HG03066 (cell line): Measurements from ENCODE around the gene TTC12.

Experiments
- ATAC-seq: cut with Tn5 transposase; IDR thresholded peaks from one replicate; pipeline ENCODE4 v1.9.1; 2021; ENCODE audit warnings: low read depth; ENCODE audit not compliant: unreplicated experiment

The TTC12 gene

DNA sequence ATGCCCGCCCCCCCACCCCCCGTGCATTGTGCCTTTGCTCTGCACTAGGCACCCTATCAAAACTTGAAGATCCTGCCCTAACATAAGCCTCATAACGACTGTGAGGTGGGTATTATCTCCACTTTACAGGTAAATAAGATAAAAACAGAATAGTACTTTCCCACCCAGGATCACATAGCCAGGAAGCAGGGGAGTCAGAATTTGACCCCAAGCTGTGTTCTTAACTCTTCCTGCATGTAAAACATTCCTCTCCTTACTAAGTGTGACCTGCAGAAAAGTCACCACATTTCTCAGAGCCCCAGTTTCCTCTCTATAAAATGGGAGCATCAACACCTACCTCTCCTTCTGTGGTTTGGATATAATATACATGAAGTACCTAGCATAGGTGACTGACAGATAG is 55.0 kb downstream of the TTC12 start:
- ATAC-seq, result no peak

DNA sequence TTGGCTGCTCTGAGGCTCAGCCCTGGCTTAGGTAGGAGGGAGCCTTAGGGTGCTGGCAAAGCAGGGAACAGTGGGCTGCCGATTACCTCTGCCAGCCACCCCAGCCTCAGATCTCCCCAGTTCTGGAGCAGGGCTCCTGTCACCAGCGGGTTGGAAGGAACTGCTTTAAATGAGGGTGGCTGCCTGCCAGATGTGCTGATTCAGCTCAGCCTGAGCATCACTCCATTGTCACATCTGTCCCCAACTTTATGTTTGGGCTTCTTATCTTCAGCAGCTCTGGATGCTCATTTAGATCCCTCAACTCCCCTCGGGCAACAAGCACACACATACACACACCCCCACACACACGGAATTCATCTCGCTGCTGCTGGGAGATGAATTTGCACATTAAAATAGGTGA is 56.3 kb downstream of the TTC12 start:
- ATAC-seq, result no peak

DNA sequence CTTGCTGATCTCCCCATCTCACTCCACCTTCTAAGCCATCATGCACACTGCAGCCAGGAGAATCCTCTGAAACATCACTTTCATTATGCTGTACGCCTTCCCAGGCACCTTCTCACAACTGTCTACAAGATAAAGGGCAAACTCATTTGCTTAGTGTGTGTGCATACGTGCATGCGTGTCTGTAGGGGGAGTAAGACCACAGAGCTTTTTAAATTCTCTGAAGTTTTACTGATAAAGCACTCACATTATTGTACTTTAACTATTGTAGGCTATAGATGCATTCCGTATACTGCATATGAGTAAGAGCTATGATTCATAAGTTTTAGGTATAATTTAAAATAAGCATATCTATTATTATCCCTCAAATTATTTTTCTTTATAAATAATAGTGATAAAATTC is 57.9 kb downstream of the TTC12 start:
- ATAC-seq, result no peak

DNA sequence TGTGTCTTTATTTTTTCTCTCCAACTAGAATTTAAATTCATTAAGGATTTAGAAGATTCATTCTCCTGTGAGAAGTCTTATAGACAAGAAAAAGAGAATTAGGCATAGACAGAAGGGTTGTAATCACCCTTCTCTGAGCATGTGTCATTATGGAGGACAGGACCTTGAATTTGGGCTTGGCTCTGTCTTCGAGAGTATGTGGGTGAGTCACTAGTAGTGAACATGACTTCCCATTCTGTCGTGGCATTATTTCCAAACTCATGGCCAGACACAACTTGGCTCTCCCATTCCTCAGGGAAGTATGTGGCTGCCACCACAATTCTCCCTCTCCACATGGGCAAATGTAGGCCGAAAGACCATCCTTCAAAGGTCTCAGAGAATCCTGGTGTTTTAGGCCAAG is 58.9 kb downstream of the TTC12 start:
- ATAC-seq, result no peak

DNA sequence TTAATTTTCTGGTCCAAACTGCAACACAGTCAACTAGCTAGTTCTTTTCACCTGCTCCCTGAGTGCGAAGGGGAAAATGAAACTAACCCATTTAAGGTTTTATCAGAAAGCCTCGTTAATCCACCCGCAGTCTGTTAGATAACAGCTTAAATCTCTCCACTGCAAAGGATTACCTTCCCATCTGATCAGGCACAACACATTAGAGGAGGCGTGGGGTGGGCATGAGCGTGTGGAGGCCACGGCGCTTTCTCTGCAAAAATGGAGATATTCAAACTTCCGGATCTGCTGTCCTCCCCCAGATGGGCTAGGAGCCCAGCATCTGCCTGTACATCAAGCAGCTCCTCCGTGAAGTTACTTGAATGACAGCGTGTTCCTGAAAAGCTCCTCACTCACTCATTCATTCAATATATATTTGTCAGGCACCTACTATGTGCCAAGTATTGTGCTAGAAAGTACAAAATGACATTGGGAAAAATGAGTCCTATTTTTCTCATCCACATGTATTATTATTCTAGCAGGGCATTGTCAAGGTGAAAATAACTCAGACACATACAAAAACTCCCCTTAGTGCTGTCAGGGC is 59.7 kb downstream of the TTC12 start:
- ATAC-seq, result no peak

DNA sequence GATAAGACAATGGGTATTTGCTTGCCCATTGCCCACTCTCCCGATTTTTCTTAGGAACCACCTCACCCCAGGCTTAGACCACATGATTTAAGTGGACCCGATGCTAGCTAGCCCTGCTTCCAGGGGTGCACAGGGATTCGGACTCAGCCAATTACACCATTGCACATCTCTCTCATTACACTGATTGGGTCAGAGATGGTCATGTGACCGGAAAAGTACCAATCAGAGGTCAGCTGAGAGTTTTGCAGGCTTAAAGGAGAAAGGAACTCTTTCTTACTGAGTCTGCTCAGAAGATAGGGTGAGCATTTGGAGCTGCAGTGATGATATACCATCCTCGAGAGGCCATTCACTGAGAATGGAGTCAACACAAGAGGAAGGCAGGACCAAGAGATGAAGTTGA is 61.0 kb downstream of the TTC12 start:
- no peak for ATAC-seq

DNA sequence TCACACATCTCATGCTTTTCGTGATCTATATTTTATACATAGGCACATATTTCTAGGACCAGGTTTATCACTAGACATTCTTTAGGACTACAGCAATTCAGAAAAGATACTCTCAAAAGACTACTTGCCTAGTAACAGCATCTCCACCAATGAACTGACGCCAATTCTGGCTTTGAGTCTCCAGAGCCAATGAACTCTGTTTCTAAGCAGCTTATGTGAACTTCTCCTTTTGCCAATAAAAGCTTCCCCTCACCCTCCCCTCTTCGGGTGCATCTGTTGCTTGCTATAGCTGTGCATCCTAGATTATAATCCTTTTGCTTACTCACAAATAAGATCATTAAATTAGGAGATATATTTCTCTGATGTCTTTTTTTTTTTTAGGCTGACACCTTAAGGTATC is 61.8 kb downstream of the TTC12 start:
- no peak for ATAC-seq

DNA sequence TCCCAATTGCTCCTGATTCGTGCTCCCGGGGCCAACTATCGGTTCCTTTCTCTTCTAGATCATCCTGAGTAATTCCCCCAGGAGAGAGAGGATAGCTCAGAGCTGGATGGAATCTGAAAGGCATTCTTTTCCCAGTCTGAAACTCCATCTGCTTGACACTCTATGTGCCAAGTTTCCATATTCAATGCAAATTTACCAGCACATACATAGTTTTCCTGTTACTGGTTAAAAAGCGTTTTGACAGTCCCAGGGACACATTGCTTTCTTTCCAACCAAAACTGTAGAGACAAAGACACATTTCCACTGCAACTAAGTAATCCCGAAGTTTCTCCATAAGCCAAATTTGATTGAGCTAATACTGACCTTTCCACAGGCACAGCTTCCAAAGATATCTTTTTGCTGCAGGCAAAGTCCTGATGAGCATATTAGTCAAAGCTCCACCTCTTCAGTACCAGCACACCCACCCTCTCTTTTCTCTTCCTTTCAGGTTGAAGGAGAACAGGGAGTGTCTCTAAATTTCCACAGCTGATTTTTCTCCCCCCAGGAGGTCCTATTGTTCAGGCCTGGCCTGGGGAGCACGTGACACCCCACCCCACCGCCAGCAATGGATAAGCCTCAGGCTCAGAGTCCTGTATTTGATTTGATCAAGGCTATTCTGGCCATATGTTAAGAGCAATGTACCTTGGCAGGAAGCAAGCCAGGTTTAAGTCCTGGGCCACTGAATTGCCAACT is 63.5 kb downstream of the TTC12 start:
- ATAC-seq, result no peak

DNA sequence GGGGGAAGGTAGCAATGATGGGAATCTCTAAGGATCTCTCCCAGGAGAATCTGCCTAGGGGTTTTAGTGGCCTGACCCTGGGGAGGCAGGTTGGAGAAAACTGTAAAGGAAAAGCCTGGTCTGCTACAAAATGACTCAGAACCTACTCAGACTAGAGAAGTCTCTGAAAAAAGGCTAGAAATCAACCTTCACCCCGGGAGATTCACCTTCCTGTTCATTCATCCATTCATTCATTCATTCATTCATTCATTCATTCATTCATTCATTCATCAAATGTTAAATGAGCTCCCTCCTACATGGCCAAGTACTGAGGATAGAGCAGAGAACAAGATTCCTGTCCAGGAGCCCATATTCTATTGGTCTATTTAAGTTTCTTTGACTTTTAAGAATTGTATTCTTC is 64.3 kb downstream of the TTC12 start:
- ATAC-seq, result no peak

DNA sequence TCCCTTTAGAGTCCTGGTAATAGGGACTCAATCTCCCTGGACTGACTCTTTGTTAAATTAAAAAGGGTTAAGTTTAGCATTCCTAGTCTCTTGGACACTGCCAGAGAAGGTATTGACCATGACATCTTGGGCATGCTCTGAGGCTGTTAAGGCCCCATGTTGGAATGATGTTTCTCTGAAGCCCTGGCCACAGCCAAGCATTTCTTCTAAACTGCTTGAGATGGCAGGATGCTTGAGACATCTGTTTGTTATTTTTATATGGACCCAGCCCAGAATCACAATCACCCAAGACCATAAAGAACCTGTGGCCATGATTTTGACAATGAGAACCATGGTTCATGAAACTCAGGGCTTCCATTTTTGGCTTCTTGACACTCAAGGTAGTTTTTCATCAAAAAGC is 67.7 kb downstream of the TTC12 start:
- no peak for ATAC-seq

DNA sequence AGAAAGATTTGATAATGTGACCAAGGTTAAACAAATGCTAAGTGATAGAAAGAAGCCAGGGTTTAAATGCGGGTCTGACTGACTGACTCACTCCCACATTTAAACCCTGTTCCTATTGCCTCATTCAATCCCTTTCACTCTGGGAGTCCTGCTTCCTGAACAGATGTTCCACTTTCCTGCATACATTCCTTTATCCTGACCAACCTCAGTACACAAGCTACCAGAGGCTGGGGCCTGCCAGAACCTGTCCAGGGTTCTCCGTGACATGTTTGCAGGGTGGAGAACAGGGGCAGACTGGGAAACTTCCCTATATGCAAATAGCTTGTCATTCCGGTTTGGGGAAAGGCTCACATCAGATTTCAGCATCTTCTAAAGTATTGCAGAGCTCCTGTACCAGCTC is 70.2 kb downstream of the TTC12 start:
- ATAC-seq, result no peak

DNA sequence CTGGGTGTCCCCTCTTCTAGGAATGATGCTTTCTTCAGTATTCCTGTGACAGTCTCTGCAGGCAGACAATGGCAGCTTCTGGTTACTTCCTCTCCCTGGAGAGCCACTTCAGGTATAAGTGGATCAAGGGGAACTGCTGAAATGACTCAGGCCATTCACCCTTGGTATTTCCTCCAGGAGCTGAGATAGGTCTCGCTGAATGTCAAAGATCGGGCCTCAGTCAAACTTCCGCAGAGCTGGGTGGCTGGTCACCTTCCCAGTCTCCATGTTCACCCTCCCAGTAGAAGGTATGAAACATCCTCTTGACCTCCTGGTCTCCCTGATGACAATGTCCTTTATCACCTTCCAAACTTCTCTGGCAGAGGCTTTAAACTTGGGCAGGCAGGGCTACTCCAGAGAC is 71.4 kb downstream of the TTC12 start:
- ATAC-seq, result no peak

DNA sequence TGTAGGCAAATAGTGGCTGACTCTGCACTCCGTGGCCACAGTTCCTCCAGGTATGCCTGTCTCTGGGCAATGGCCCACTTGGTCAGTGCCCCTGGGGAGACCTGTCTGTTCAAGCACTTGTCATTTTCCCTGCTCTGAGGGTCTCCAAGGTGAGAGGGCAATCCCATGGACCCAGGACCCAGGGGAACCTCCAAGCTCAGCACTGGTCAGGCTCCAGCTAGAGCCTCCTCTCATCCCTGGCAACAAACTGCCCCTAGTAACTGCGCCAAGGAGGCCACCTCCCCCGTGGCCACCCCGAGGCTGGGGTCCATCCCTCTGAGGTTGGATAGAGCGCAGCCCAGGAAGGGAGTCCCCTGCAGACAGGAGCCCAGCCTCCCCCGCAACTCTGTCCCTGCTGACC is 72.5 kb downstream of the TTC12 start:
- no peak for ATAC-seq

DNA sequence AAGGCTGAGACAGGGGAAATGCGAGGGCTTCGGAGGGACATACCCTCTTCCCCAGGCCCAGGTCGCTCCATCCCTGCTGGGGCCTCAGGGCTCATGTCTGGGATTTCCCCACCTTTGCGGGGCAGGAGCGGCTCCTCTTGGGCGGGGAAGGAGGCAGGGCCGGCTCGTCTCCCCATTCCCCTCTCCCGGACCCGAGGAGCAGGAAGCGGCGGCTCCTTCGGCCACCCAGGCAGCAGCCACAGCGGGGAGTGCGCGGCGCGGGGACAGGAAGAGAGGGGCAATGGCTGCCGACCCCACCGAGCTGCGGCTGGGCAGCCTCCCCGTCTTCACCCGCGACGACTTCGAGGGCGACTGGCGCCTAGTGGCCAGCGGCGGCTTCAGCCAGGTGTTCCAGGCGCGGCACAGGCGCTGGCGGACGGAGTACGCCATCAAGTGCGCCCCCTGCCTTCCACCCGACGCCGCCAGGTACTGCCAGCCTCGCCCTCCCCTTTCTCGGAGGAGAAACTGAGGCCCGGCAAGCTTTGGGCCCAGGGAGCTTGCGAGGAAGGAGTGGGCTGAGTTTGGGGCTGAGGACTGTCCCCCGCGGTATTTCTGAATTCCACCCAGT is 73.3 kb downstream of the TTC12 start, which contains the start of gene ANKK1:
TSS of gene ANKK1 (plus strand) at position 175 of the 607 bp plus-strand sequence. CDS start at position 281, 106 bp downstream.
- ATAC-seq, result no peak

DNA sequence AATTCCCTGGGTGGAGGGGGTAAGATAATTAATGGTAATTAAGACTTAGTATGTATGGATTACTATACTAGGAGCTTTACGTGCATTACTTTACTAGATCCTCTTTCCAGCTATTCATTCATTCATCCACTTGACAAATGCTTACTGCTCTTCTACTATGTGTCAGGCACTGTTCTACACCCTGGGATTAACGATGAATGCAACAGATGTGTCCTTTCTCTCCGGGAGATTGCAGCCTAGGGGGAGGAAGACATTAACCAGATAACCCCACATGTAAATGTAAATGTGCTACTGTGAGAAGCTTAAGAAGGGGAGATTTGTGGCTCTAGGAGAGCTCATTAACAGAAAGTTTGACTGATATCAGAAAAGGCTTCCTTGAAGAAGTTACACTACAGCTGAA is 74.9 kb downstream of the TTC12 start:
- ATAC-seq, result no peak

DNA sequence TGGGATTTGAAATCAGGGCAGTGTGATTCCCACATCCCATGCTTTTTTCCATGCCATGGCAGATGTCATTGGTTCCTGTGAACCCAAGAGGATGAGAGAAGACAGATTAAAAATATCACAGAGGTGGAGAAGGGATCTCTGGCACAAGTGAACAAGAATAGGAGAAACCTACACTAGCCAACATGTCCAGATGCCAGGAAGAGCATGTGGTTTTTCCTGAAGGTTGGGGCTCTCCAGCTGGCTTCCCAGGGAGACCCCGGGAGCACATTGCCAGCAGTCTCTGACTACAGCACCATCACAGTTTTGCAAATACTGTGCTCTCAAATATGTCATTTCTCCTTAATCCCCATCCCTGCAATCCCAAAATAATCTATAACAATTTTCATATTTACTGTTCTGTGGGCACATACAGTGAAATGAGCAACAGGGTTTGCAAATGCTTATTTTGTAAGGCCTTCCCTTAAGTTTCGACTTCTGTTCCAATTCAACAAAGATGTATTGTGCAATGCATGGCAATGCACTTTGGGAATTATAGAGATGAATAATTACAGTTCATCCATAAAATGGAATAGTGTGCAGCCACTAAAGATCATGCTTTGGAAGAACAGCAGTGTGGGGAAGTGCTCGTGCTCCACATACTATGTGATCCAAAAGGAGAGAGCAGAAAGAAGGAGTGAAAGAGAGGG is 78.0 kb downstream of the TTC12 start:
- no peak for ATAC-seq

DNA sequence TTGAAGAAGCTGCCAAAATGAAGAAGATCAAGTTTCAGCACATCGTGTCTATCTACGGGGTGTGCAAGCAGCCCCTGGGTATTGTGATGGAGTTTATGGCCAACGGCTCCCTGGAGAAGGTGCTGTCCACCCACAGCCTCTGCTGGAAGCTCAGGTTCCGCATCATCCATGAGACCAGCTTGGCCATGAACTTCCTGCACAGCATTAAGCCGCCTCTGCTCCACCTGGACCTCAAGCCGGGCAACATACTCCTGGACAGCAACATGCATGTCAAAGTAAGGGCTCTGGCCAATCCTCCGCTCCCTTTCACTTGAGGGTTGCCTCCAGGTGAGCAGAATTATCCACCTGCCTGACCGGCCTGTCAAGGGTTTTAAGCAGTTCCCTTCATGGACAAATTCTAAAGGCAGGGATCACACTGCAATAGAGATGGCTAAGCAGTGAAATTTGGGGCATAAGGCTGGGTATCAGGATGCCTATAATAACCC is 79.2 kb downstream of the TTC12 start:
- no peak for ATAC-seq

DNA sequence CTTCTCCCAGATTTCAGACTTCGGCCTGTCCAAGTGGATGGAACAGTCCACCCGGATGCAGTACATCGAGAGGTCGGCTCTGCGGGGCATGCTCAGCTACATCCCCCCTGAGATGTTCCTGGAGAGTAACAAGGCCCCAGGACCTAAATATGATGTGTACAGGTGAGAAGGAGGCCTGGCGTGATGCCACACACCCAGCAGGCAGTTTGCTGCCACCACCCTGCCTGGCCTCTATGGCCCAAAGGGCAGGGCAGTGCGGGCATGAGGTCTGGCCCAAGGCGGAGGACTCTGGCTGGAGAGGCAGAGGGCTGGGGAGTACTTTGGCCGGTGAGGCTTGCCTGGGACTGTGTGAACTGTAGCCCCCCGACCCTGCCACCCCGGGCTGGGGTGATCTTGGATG is 80.5 kb downstream of the TTC12 start:
- no peak for ATAC-seq

DNA sequence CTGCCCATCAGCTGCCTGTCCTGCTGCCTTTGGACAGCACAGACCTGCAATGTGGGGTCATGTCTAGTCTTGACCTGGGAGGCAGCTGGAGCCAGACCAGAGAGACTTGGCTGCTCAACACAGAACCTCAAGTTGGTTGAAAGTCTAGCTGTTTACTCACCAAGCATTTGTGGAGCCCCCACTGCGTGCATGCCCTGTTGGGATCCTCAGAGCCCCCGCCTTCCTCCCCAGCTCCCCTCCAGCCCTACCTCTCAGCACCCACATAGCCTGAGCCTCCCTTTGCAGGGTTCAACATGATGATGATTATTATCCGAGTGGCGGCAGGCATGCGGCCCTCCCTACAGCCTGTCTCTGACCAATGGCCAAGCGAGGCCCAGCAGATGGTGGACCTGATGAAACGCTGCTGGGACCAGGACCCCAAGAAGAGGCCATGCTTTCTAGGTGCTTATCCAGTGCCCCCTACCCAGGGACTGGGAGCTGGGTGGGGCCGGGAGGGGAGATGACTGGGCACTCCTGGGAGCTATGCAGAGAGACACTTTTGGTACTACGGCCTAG is 81.5 kb downstream of the TTC12 start:
- ATAC-seq, result no peak

DNA sequence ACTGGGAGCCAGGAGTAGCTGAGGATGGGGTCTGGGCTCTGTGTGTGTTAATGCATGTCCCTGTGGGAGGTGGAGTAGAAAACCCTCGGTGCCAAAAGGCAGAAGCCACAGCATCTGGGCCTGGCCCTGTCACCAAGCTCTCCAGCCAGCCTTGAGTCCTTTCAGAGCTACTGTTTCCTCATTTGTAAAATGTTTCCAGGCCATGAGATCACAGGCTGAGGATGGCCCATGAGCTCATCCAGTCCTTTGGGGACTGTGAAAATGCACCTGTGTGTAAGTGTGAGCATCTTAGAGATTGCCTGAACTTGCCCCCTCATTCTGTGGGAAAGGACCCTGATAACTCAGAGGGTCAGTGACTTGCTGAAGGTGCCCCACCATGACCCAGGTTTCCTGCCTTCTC is 82.3 kb downstream of the TTC12 start:
- ATAC-seq, result no peak

DNA sequence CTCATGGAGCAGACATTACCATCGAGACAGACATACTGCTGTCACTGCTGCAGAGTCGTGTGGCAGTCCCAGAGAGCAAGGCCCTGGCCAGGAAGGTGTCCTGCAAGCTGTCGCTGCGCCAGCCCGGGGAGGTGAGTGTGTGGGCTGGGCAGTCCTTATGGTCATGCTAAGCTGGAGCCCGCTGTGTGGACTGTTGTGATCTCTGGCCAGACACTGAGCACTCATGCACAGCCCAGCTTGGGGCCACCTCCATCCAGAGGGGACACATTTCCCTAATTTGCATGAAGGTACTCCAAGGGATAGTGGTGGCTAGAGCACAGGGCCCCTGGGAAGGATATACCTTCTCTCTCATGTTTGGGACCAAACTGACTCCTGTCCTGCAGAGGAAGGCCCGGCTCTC is 82.8 kb downstream of the TTC12 start:
- ATAC-seq, result no peak
